ENCODE measurements around the gene YRDC. TPM values are rescaled to one million over a fixed set of nuclear protein-coding genes. Genes with fewer than 3 reads are reported as not detected.

Gene YRDC
- total RNA-seq, 4 donors from 2014 or later, result 19.9 to 26.0 (median 21.1) TPM

DNA sequence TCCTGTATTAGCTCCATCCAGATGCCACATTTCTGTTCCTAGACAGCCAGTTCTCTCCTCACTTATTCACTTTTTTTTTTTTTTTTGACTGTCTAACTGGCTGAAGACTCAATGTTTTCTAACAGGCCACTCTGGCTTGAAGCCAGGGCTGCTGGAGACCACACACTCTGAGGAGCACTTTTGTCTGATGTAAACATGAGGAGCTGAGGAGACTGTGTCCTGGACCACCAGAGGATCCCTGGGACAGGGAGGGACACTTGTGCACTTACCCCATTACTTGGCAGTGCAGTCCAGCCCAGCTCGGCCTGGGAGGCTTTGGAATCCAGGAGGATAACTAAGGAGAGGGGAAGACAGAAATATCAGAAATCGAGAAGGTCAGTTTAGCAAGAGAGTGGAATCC, 45.5 kb downstream of the YRDC start:
- no peak for TF ChIP-seq POLR2A (IDR thresholded peaks at IDR 0.05)
- TF ChIP-seq, protein P1, sequence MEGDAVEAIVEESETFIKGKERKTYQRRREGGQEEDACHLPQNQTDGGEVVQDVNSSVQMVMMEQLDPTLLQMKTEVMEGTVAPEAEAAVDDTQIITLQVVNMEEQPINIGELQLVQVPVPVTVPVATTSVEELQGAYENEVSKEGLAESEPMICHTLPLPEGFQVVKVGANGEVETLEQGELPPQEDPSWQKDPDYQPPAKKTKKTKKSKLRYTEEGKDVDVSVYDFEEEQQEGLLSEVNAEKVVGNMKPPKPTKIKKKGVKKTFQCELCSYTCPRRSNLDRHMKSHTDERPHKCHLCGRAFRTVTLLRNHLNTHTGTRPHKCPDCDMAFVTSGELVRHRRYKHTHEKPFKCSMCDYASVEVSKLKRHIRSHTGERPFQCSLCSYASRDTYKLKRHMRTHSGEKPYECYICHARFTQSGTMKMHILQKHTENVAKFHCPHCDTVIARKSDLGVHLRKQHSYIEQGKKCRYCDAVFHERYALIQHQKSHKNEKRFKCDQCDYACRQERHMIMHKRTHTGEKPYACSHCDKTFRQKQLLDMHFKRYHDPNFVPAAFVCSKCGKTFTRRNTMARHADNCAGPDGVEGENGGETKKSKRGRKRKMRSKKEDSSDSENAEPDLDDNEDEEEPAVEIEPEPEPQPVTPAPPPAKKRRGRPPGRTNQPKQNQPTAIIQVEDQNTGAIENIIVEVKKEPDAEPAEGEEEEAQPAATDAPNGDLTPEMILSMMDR (IDR thresholded peaks at IDR 0.05), result no peak
- intact Hi-C loops (cut with DNase I), result no loop called here
- Histone ChIP-seq H3K36me3 (no peaks in the 10 kb centered on the region), H3K4me3 (no peak overlapping the region), H3K27ac (no peak overlapping the region), H3K27me3 (peaks cover 0 to 100% (median 22%) of the 10 kb centered on the region in 4 donors), H3K9me3 (no peaks in the 10 kb centered on the region), H3K4me1 (peaks cover 0 to 8% (median 3%) of the 10 kb centered on the region in 3 donors)
- WGBS, 2 donors, result 43 to 83% methylated on average over 1 to 2 of the region's 2 CpGs
- DNase-seq, result no peak

DNA sequence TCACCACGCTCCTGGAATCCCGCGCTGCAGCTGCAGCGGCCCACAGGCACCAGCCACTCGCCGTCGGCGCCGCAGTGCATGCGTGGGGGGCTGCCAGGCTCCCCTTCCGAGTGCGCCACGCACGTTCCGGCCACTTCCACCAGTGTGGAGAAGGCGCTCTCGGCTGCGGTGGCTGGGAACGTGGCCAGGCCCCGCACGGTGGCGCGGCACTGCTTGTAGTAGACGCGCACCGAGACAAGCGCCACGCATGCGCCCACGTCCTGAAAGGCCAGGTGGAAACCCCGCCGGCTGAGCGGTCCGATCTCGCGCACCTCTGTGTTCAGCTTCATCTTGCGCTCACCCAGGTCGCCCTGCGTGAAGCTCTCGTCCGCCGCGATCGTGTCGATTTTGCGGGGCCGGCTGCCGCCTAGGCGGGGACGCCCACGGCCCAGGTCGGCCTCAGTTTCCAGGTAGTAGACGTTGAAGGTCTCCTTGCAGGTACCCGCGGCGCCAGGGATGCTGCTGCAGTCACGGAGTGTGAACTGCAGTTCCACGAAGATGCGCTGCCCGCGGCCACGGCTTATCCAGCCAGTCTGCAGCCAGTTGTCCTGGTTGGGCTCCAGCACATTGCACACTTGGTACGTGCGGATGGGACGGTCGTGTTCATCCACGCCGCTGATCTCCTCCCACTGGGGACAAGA, 46.5 kb downstream of the YRDC start:
- no peak for TF ChIP-seq POLR2A (IDR thresholded peaks at IDR 0.05)
- TF ChIP-seq, protein P1 (IDR thresholded peaks at IDR 0.05), result no peak
- intact Hi-C loops (cut with DNase I), result no loop called here
- Histone ChIP-seq H3K4me1 (peaks cover 0 to 8% (median 3%) of the 10 kb centered on the region in 3 donors), H3K27ac (no peak overlapping the region), H3K27me3 (peaks cover 0 to 100% (median 21%) of the 10 kb centered on the region in 4 donors), H3K9me3 (no peaks in the 10 kb centered on the region), H3K36me3 (no peaks in the 10 kb centered on the region), H3K4me3 (no peak overlapping the region)
- DNase-seq, result no peak
- WGBS, 2 donors, result 57 to 69% methylated on average over 21 to 42 of the region's 68 CpGs

DNA sequence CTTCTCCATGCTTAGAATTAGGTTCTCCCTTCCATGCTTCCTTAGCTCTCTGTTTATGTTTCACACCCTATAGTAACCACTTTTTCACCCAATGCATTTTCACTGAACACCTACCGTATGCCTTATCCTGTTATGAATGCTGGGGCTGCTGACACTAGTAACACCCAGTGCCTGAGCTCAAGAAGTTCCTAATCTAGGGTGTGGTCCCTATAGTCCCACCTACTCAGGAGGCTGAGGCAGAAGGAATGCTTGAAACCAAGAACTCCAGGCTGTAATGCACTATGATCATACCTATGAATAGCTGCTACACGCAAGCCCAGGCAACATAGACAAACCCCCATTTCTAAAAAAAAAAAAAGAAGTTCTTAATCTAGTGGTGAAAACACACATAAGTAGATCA, 48.6 kb downstream of the YRDC start:
- H3K27ac ChIP-seq, result no peak overlapping the region
- TF ChIP-seq, protein P1 (IDR thresholded peaks at IDR 0.05), result no peak
- no peak for TF ChIP-seq POLR2A (IDR thresholded peaks at IDR 0.05)
- peaks cover 0 to 100% (median 8%) of the 10 kb centered on the region in 4 donors for H3K27me3 ChIP-seq
- WGBS, 2 donors, result 73 to 89% methylated on average over 2 of the region's 2 CpGs
- no peak overlapping the region for H3K4me3 ChIP-seq
- intact Hi-C loops (cut with DNase I), result no loop called here
- H3K4me1 ChIP-seq, result no peaks in the 10 kb centered on the region
- H3K9me3 ChIP-seq, result no peaks in the 10 kb centered on the region
- DNase-seq, result no peak
- no peaks in the 10 kb centered on the region for H3K36me3 ChIP-seq

DNA sequence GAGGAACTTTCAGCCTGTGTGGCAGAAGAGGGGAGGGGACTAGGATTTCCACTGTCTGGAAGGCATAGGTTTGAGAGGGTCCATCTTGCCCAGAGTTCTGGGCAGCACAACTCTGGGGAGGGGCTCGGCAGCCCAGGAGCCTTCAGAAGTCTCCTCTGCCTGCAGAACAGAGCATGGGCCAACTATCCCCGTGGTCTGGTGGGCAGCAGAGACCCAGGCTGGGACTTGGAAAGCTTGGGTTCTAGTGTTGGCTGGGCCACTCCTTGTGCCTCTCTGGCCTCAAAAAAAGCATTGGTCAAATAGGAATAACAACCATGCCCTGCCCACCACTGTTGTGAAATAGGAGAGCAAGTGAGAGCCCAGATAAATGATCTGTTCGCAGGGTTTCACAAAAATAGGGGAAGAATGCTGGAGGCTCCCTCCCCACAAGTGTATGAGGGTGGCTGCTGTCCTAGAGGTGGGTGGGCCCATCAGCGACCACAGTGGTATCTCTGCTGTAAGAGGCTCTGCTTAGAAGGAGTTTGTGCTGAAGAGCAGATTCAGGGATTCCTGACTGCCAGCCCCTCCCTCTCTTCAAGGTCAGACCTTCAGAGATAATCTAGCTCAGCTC, 52.0 kb downstream of the YRDC start:
- intact Hi-C loops (cut with DNase I), result no loop called here
- no peak for DNase-seq
- TF ChIP-seq, protein P1 (IDR thresholded peaks at IDR 0.05), result no peak
- TF ChIP-seq POLR2A (IDR thresholded peaks at IDR 0.05), result no peak
- 44 to 50% methylated on average over 2 of the region's 4 CpGs for WGBS, 2 donors
- Histone ChIP-seq H3K27me3 (peaks cover 3 to 100% (median 9%) of the 10 kb centered on the region in 4 donors), H3K9me3 (no peaks in the 10 kb centered on the region), H3K4me3 (no peak overlapping the region), H3K36me3 (no peaks in the 10 kb centered on the region), H3K27ac (no peak overlapping the region), H3K4me1 (peaks cover 0 to 19% (median 8%) of the 10 kb centered on the region in 3 donors)

DNA sequence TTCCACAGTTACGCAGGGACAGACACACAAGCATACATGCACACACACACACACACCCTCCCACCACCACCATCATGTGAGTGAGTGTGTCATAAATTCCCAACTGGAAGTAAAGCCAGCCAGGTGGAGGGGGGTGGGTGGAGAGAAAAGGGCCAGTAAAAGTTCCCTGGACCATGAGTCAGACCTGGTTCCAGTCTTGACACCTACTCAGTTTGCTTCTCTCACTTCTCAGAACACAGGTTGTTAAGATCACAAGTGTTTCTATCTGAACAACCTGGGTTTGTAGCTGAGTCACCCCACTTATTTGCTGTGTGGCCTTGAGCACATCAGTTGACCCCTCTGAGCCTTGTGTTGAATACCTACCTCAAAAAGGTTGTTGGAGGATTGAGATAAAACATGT, 52.7 kb downstream of the YRDC start:
- Histone ChIP-seq H3K9me3 (no peaks in the 10 kb centered on the region), H3K4me3 (no peak overlapping the region), H3K4me1 (peaks cover 0 to 19% (median 8%) of the 10 kb centered on the region in 3 donors), H3K36me3 (no peaks in the 10 kb centered on the region), H3K27ac (no peak overlapping the region), H3K27me3 (peaks cover 3 to 100% (median 9%) of the 10 kb centered on the region in 4 donors)
- intact Hi-C loops (cut with DNase I), result no loop called here
- TF ChIP-seq, protein P1 (IDR thresholded peaks at IDR 0.05), result no peak
- TF ChIP-seq POLR2A (IDR thresholded peaks at IDR 0.05), result no peak
- WGBS, 2 donors, result 40 to 83% methylated on average over 1 of the region's 1 CpG
- DNase-seq, result no peak

All from esophagus squamous epithelium (tissue), 5 donors.